Calu3 (cell line): ENCODE results near the gene COMMD3. TPM values are rescaled to one million over a fixed set of nuclear protein-coding genes. Genes with fewer than 3 reads are reported as not detected.

Experiments used
- BruUV-seq: library from RNA; stranded (reverse); fragments of 400-500 nt; replicated peaks from 2 replicates; lab custom pipeline; 2021; lab: Mats Ljungman, UMichigan
- CTCF ChIA-PET: fragments of 300-600 bp; sonication (Branson Sonifier 250); formaldehyde crosslinking; loops from one replicate; lab custom pipeline; 2022; ENCODE audit warnings: antibody characterized with exemption; lab: Charles Lee
- DNase-seq: peaks from one replicate; pipeline ENCODE4 v3.0.0; 2022
- H3K27ac Mint-ChIP-seq: one replicate; pipeline ENCODE4 v1.8.0; 2022; ENCODE audit warnings: mixed read lengths; ENCODE audit not compliant: unreplicated experiment
- H3K27me3 Mint-ChIP-seq: one replicate; pipeline ENCODE4 v1.8.0; 2022; ENCODE audit warnings: mixed read lengths; ENCODE audit not compliant: unreplicated experiment
- H3K36me3 Mint-ChIP-seq: one replicate; pipeline ENCODE4 v1.8.0; 2022; ENCODE audit warnings: mild to moderate bottlenecking, moderate library complexity, mixed read lengths; ENCODE audit not compliant: insufficient read depth, unreplicated experiment
- H3K4me1 Mint-ChIP-seq: one replicate; pipeline ENCODE4 v1.8.0; 2022; ENCODE audit warnings: mild to moderate bottlenecking, low read depth, mixed read lengths; ENCODE audit not compliant: unreplicated experiment
- H3K4me3 Mint-ChIP-seq: one replicate; pipeline ENCODE4 v1.8.0; 2022; ENCODE audit warnings: mild to moderate bottlenecking, low read depth, moderate library complexity, mixed read lengths; ENCODE audit not compliant: unreplicated experiment
- H3K9me3 Mint-ChIP-seq: one replicate; pipeline ENCODE4 v1.8.0; 2022; ENCODE audit warnings: low read depth, mixed read lengths; ENCODE audit not compliant: unreplicated experiment
- CTCF ChIP-seq: fragments of 200-600 bp; IDR thresholded peaks from one replicate; pipeline ENCODE4 v1.8.0; 2022; ENCODE audit warnings: antibody characterized with exemption; ENCODE audit not compliant: unreplicated experiment
- intact Hi-C: fragments of 100-400 bp; cut with micrococcal nuclease; formaldehyde crosslinking; loops from one replicate; pipeline ENCODE4 v1.10.0; 2022; ENCODE audit not compliant: unreplicated experiment
- total RNA-seq: library from RNA; stranded (reverse); gene quantifications from 2 replicates; pipeline ENCODE4 v1.2.3, GENCODE V29; 2022

The COMMD3 gene
- total RNA-seq, 1 experiment from 2014 or later: 39.5 TPM

- H3K9me3 Mint-ChIP-seq: no peaks in the 10 kb centered on the region
- no TSS peak for BruUV-seq
- no peak for TF ChIP-seq CTCF
- no peaks in the 10 kb centered on the region for H3K4me1 Mint-ChIP-seq
- CTCF ChIA-PET: no interaction called here
- intact Hi-C loops: no loop called here
- no peak for DNase-seq
- H3K27ac Mint-ChIP-seq: no peak overlapping the region
- no peak overlapping the region for H3K4me3 Mint-ChIP-seq
- H3K27me3 Mint-ChIP-seq: peaks cover 4% of the 10 kb centered on the region
- H3K36me3 Mint-ChIP-seq: peaks cover 7% of the 10 kb centered on the region
Observed at GRCh38 chr10:22332116-22332692, 16.0 kb downstream of the COMMD3 start.

GRCh38 chr10:22333167-22333974 is 17.2 kb downstream of the COMMD3 start:
- Mint-ChIP-seq H3K27ac (no peak overlapping the region), H3K9me3 (no peaks in the 10 kb centered on the region), H3K4me1 (no peaks in the 10 kb centered on the region), H3K36me3 (peaks cover 7% of the 10 kb centered on the region), H3K4me3 (no peak overlapping the region), H3K27me3 (peaks cover 13% of the 10 kb centered on the region)
- intact Hi-C loops: no loop called here
- TF ChIP-seq CTCF: no peak
- no peak for DNase-seq
- no TSS peak for BruUV-seq
- CTCF ChIA-PET: no interaction called here

- no peak overlapping the region for H3K27ac Mint-ChIP-seq
- peaks cover 7% of the 10 kb centered on the region for H3K36me3 Mint-ChIP-seq
- H3K27me3 Mint-ChIP-seq: peaks cover 13% of the 10 kb centered on the region
- no peak for DNase-seq
- no TSS peak for BruUV-seq
- no peaks in the 10 kb centered on the region for H3K9me3 Mint-ChIP-seq
- intact Hi-C loops: no loop called here
- CTCF ChIA-PET: no interaction called here
- H3K4me3 Mint-ChIP-seq: no peak overlapping the region
- H3K4me1 Mint-ChIP-seq: no peaks in the 10 kb centered on the region
- TF ChIP-seq CTCF: no peak
Observed at GRCh38 chr10:22333975-22334282, 17.7 kb downstream of the COMMD3 start.

- peaks cover 13% of the 10 kb centered on the region for H3K27me3 Mint-ChIP-seq
Observed at GRCh38 chr10:22334414-22335172, 18.4 kb downstream of the COMMD3 start.

More at GRCh38 chr10:22334414-22335172, 18.4 kb downstream of the COMMD3 start:
- H3K4me1 Mint-ChIP-seq: no peaks in the 10 kb centered on the region
- H3K9me3 Mint-ChIP-seq: no peaks in the 10 kb centered on the region
- TF ChIP-seq CTCF: no peak
- CTCF ChIA-PET: no interaction called here
- BruUV-seq: no TSS peak
- H3K4me3 Mint-ChIP-seq: peak overlapping the region; percentile 64
- no peak for DNase-seq
- no peak overlapping the region for H3K27ac Mint-ChIP-seq
- H3K36me3 Mint-ChIP-seq: peaks cover under 1% of the 10 kb centered on the region
- intact Hi-C loops: no loop called here
